Erythroblast (primary cell): ENCODE results near the gene CIP2A.

Experiments used
- GATA1 ChIP-seq: IDR thresholded peaks from 2 replicates; pipeline ENCODE4 v1.6.1; 2011; ENCODE audit warnings: low read depth, mild to moderate bottlenecking, control low read depth, low read length, moderate library complexity
- POLR2A ChIP-seq: IDR thresholded peaks from 2 replicates; pipeline ENCODE4 v1.6.1; 2011; ENCODE audit warnings: mild to moderate bottlenecking, low read length

- no peak for TF ChIP-seq POLR2A
- no peak for TF ChIP-seq GATA1
Measured at GRCh38 chr3:108565506-108565905, 23.7 kb downstream of the CIP2A start.
